Glutamatergic neuron (in vitro differentiated cells): Measurements from ENCODE around the gene RDH14. TPM values are rescaled to one million over a fixed set of nuclear protein-coding genes. Genes with fewer than 3 reads are reported as not detected.

Experiments
- DNase-seq: peaks from one replicate; pipeline ENCODE4 v3.0.0; 2022
- H3K27ac Mint-ChIP-seq: one replicate; pipeline ENCODE4 v1.8.0; 2020; ENCODE audit warnings: mild to moderate bottlenecking, mixed read lengths, inconsistent platforms; ENCODE audit not compliant: unreplicated experiment
- H3K27me3 Mint-ChIP-seq: one replicate; pipeline ENCODE4 v1.8.0; 2020; ENCODE audit warnings: mild to moderate bottlenecking, moderate library complexity, mixed read lengths, inconsistent platforms; ENCODE audit not compliant: unreplicated experiment
- H3K36me3 Mint-ChIP-seq: one replicate; pipeline ENCODE4 v1.8.0; 2020; ENCODE audit warnings: mild to moderate bottlenecking, mixed read lengths, inconsistent platforms; ENCODE audit not compliant: unreplicated experiment
- H3K4me1 Mint-ChIP-seq: one replicate; pipeline ENCODE4 v1.8.0; 2020; ENCODE audit warnings: mild to moderate bottlenecking, low read depth, mixed read lengths, inconsistent platforms; ENCODE audit not compliant: unreplicated experiment
- H3K4me3 Mint-ChIP-seq: one replicate; pipeline ENCODE4 v1.8.0; 2020; ENCODE audit warnings: mild to moderate bottlenecking, mixed read lengths, inconsistent platforms; ENCODE audit not compliant: unreplicated experiment
- H3K9me3 Mint-ChIP-seq: one replicate; pipeline ENCODE4 v1.8.0; 2020; ENCODE audit warnings: mild to moderate bottlenecking, moderate library complexity, mixed read lengths, inconsistent platforms; ENCODE audit not compliant: unreplicated experiment
- CTCF ChIP-seq: fragments of 200-600 bp; sonication (generic); IDR thresholded peaks from one replicate; pipeline ENCODE4 v1.5.0; 2021; ENCODE audit not compliant: partially characterized antibody, unreplicated experiment
- total RNA-seq: library from RNA; stranded (reverse); fragmentation: NEBNext Ultra II Directional; extraction: Animal tissue kit (Norgen Biotek cat#: 25700); gene quantifications from one replicate; pipeline ENCODE4 v1.2.1, GENCODE V29; 2021; ENCODE audit not compliant: unreplicated experiment

Gene RDH14
- total RNA-seq, 1 donor from 2014 or later: 9.1 TPM

- no peaks in the 10 kb centered on the region for H3K4me1 Mint-ChIP-seq
- H3K36me3 Mint-ChIP-seq: no peaks in the 10 kb centered on the region
- no peak for DNase-seq
- H3K27me3 Mint-ChIP-seq: no peaks in the 10 kb centered on the region
- no peaks in the 10 kb centered on the region for H3K9me3 Mint-ChIP-seq
- H3K4me3 Mint-ChIP-seq: no peak overlapping the region
- TF ChIP-seq CTCF: no peak
- H3K27ac Mint-ChIP-seq: no peak overlapping the region
These were observed 27.6 kb upstream of the RDH14 start for GRCh38 chr2:18588049-18588448.

- no peak for TF ChIP-seq CTCF
- Mint-ChIP-seq H3K9me3 (no peaks in the 10 kb centered on the region), H3K27me3 (no peaks in the 10 kb centered on the region), H3K27ac (no peak overlapping the region), H3K4me1 (no peaks in the 10 kb centered on the region), H3K36me3 (no peaks in the 10 kb centered on the region), H3K4me3 (no peak overlapping the region)
- no peak for DNase-seq
These were observed 25.1 kb upstream of the RDH14 start for GRCh38 chr2:18585526-18585925.

- H3K4me3 Mint-ChIP-seq: no peak overlapping the region
- no peaks in the 10 kb centered on the region for H3K27me3 Mint-ChIP-seq
- no peak overlapping the region for H3K27ac Mint-ChIP-seq
- TF ChIP-seq CTCF: no peak
- H3K9me3 Mint-ChIP-seq: no peaks in the 10 kb centered on the region
- no peaks in the 10 kb centered on the region for H3K4me1 Mint-ChIP-seq
- DNase-seq: no peak
- H3K36me3 Mint-ChIP-seq: no peaks in the 10 kb centered on the region
These were observed 24.1 kb upstream of the RDH14 start for GRCh38 chr2:18584608-18584954.

- Mint-ChIP-seq H3K9me3 (no peaks in the 10 kb centered on the region), H3K27me3 (no peaks in the 10 kb centered on the region), H3K4me3 (no peak overlapping the region), H3K27ac (no peak overlapping the region), H3K36me3 (peaks cover 4% of the 10 kb centered on the region), H3K4me1 (no peaks in the 10 kb centered on the region)
- TF ChIP-seq CTCF: no peak
- no peak for DNase-seq
These were observed 23.6 kb upstream of the RDH14 start for GRCh38 chr2:18583905-18584607.

GRCh38 chr2:18580606-18581005 is 20.2 kb upstream of the RDH14 start:
- TF ChIP-seq CTCF: no peak
- peaks cover 6% of the 10 kb centered on the region for H3K36me3 Mint-ChIP-seq
- no peak for DNase-seq
- no peak overlapping the region for H3K4me3 Mint-ChIP-seq
- H3K27me3 Mint-ChIP-seq: no peaks in the 10 kb centered on the region
- no peaks in the 10 kb centered on the region for H3K4me1 Mint-ChIP-seq
- no peaks in the 10 kb centered on the region for H3K9me3 Mint-ChIP-seq
- H3K27ac Mint-ChIP-seq: no peak overlapping the region
